ENCODE results near the gene ZNF532. TPM values are rescaled to one million over a fixed set of nuclear protein-coding genes. Genes with fewer than 3 reads are reported as not detected.
"Not testable (repeated sequence)": the region's sequence is repeated elsewhere in the genome, so short reads cannot be mapped to it uniquely, and the experiment has no call there.

The ZNF532 gene
- total RNA-seq, 1 experiment from 2014 or later = 16.6 TPM

GRCh38 chr18:59006461-59007067 lies 141.9 kb downstream of the ZNF532 start:
- no peak for DNase-seq (ENCODE audit: low read depth)

DNA sequence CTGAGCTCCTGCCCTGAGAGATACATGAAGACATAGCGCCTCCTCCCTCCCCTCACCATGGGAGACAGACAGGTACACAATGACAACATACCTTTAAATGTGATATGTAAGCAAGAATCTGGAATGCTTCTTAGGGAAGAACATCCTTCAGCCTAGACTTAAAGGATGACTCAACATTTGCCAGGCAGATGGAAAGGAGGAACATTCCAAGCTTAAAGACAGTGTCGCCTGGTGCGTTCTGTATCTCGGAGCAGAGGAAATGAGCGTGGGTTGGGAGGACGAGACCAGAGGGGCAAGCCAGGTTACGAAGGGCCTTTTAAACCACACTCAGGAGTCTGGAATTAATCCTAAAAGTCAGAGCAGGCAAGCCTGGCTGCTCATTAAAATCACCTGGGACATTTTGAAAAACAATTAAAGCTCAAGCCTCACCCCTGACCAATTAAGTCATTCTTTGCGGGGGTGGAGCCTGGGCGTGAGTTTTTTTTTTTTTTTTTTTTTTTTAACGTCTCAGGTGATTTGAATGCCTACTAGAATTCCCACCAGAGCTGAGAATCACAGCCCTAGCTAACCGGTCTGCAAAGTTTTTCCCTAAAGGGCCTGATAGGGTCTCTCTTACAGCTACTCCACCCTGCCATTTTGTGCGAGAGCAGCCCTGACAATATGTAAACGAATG lies 143.8 kb downstream of the ZNF532 start:
- DNase-seq (ENCODE audit: low read depth) = peak; percentile 30

GRCh38 chr18:59009846-59010245 lies 145.2 kb downstream of the ZNF532 start:
- DNase-seq (ENCODE audit: low read depth) = no peak

DNA sequence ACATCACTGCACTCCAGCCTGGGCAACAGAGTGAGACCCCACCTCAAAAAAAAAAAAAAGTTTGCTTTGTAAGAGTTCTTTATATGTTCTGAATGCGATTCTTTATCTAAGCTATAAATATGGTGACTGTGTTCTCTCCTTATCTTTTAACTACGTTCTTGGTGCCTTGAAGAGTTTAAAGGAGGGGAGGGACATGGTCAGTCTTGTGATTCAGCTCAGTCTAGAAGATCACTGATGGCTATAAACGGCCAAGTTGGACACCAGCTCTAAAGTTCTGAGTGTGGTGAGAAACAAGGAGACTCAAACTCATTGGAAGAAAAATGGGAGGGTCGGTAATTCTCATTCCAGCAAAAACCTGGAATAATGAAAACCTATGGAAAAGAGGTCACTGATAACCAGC lies 146.6 kb downstream of the ZNF532 start:
- no peak for DNase-seq (ENCODE audit: low read depth)

- no peak for DNase-seq (ENCODE audit: low read depth)
Observed at GRCh38 chr18:59011786-59012185, 147.1 kb downstream of the ZNF532 start.

GRCh38 chr18:59012815-59013705 lies 148.4 kb downstream of the ZNF532 start:
- DNase-seq (ENCODE audit: low read depth) = no peak

- no peak for DNase-seq (ENCODE audit: low read depth)
Observed at GRCh38 chr18:59013744-59014143, 149.1 kb downstream of the ZNF532 start.

- DNase-seq (ENCODE audit: low read depth) = no peak
Observed at GRCh38 chr18:59015531-59016152, 151.0 kb downstream of the ZNF532 start.

DNA sequence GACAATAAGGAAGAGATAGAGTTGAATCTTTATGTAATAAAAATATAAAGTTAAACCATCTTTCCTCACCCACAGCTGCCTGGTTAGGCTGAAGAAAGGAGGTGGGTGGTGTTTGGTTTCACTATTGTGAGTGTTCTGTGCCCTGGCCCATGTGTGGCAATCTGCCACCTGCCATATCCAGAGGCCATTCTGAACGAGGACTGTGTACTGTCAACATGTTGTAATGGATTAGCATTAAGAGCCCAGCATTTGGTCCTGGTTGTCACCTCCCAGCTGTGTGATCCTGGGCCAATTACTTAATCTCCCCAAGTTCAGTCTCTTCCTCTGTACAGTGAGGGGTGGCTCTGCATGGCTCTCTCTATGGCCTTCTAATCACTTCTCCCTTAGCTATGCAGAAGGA lies 156.8 kb downstream of the ZNF532 start:
- no peak for DNase-seq (ENCODE audit: low read depth)

DNA sequence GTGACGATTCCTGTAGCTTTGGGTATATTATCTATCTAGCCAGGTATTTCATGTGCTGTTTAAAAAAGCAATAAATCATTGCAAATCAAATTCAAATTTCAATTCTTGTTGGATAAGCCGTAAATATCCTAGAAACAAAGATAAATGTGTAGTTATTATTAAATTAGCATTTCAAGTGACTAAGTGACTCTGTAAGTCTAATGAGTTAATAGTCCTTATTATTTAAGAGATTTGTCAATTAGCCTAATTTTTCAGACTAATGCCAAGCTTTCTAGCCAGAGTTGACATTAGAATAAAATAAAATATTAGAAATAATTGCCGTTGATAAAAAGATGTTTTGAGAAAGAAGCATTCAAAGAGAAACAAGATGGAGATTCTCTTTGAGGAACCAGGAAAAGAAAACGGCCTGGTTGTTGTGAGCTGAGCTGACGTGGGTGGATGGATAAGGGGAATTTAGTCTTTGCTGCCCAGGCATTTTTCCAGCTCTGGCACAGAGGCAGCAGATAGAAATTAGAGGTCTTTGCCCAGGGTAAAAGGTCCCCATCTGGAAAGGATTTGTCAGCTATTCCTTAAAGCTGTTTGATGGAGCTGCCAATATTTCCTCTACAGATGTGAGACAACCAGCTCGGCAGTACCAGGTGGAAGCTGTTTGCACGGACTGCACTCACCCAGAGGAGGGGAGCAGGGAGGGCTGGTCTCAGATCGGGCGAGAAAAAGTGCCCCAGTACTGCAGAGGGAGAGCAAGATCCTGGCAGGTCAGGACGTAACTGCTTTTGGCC lies 157.7 kb downstream of the ZNF532 start:
- no peak for DNase-seq (ENCODE audit: low read depth)

GRCh38 chr18:59024829-59025228 lies 160.2 kb downstream of the ZNF532 start:
- no peak for DNase-seq (ENCODE audit: low read depth)

DNA sequence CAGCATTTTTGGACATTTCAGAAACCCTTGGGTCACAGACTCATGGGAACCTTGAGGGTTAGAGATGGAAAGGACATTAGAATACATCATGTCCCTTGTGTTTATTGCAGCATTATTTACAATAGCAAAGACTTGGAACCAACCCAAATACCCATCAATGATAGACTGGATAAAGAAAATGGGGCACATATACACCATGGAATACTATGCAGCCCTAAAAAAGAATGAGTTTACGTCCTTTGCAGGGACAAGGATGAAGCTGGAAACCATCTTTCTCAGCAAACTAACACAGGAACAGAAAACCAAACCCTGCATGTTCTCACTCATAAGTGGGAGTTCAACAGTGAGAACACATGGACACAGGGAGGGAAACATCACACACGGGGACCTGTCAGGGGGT lies 160.9 kb downstream of the ZNF532 start:
- DNase-seq (ENCODE audit: low read depth) = not testable (repeated sequence)

GRCh38 chr18:59026364-59026763 lies 161.7 kb downstream of the ZNF532 start:
- DNase-seq (ENCODE audit: low read depth) = no peak

- no peak for DNase-seq (ENCODE audit: low read depth)
Observed at GRCh38 chr18:59026831-59027410, 162.2 kb downstream of the ZNF532 start.

DNA sequence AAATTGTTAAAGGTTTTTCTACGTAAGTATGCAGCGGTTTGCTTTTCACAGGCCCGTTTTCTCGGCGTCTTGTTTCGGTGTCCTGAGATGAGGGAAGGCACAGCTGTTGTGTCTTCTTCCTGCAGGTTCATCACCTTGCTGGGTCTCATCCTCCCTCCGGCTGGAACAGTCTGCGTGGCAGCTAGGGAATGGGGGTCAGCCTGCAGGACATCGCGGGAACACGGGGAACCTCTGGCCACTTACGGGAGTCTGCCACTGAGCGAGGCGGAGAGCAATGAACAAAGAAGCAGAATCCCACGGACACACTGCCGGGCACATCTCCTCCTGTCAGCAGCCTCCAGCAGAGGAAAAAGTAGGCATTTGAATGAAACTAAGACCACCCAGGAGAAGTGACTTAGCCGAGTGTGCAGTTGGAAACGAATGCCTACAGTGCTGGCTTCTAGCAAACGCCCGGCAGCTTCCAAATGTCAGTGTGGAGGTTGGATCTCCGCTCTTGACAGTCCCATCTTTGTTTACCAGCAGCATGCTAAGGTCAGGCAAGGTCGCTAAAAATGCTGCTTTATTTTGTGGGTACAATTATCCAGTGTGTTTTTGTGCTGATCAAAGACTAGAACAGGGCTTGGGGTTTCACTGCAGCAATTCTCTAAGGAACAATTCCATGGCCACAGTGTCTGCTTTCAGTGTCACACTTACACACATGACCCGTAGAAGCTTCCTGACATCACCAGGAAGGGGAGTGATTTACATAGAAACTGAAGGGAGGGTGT lies 165.2 kb downstream of the ZNF532 start:
- no peak for DNase-seq (ENCODE audit: low read depth)

DNA sequence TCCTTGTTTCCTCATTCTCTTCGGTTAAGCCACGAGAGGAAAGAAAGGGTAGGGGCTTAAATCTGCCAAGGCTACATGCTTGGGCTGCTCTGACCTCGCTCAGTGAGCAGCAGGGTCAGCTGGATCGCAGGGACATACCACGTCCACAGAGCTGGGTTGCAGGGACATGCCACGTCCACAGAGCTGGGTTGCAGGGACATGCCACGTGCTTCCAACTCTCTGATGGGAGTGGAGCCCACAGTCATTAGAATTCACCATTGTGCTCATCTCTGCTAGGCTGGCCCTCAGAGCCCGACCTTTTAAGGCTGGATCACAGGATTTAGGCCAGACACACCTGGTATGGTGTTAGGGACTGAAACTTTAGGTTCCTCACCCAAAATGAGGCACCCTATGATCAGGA lies 167.6 kb downstream of the ZNF532 start:
- no peak for DNase-seq (ENCODE audit: low read depth)

DNA sequence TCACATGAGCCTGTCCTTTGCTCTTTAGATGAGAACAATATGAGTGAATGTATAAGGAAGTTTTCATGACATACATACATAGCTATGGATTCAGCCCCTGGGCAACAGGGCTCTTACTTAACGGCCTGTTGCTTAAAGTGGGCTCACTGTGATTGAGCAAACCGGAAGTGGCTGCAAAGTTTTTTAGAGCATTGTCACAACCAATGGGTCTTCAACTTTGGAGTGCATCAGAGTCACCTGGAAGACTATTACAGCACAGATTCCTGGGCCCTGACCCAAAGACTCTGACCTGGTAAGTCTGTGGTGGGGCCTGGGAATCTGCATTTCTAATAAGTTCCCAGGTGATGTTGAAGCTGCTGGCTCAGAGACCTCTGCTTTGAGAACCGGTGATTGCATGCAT lies 168.7 kb downstream of the ZNF532 start:
- no peak for DNase-seq (ENCODE audit: low read depth)

DNA sequence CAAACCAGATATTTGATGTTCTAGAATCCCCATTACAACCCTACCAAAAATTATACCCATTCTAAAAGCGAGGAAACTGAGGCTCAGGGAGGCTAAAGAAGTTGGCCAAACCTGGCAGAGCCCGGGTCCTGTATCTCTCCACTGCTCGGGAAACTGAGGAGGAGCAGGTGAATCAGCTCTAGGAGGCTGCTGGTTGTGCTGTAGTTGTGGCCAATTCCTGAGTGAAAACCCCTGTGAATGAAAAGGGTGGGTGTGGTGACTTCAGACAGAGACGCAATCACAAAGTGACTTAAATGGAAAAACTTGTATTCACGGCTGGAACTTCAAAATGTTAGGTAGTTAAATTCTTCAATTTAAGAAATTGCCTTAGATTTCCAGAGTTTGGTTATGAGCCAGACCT lies 169.3 kb downstream of the ZNF532 start:
- no peak for DNase-seq (ENCODE audit: low read depth)

DNA sequence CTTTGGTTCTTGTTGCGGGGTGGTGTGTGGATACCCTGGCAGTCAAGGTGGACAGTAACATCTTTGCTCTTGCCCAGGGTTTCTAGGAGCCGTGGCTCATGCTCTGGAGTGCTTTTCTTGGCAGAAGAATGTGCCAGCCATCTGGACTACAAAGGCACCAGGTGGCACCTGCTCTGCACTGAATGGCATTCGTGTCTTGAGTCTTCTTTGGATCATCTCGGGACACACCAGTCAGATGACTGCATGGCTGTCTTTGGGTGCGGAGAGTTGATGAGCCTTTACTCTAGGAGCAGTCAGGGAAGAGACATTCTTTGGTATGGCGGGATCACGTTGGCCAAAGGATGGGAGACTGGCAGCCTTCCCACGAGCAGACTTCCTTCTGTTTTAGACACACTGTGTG lies 170.9 kb downstream of the ZNF532 start:
- no peak for DNase-seq (ENCODE audit: low read depth)
